ENCODE data around the gene BICD1.

Gene BICD1

DNA sequence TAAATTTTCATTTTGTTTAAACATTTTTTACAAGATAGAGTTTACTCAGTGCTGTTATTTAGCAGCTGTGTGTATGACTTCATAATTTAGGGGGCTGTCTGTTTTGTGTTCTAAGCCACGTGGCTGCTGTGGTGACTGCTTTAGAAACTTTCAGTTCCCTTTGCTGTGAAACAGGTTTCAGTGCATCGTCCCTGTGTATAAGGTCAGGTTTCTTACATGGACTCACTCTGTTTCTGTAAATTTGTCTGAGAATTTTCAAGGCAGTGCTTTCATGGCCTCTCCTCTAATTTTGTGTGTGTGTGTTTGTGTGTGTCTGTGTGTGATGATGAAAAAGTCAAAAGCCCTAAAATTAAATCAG, 32.4 kb downstream of the BICD1 start:
- Histone ChIP-seq H3K36me3 (ENCODE audit: insufficient read depth, insufficient read length, low read length) (peaks cover 9% of the 10 kb centered on the region), H3K9me3 (ENCODE audit: insufficient read depth, low read length) (no peaks in the 10 kb centered on the region), H3K4me3 (ENCODE audit: insufficient read length, low read depth) (peak overlapping the region; percentile 13), H3K27me3 (ENCODE audit: insufficient read depth, insufficient read length) (no peaks in the 10 kb centered on the region), H3K4me1 (ENCODE audit: insufficient read depth, insufficient read length) (peaks cover 2% of the 10 kb centered on the region), H3K9ac (ENCODE audit: insufficient read length, low read depth) (peak overlapping the region; percentile 58)
- DNase-seq (ENCODE audit: low read depth, low spot score): no peak
- no peak for TF ChIP-seq ZNF274 (IDR thresholded peaks at IDR 0.05; ENCODE audit: low read depth, low read length)

DNA sequence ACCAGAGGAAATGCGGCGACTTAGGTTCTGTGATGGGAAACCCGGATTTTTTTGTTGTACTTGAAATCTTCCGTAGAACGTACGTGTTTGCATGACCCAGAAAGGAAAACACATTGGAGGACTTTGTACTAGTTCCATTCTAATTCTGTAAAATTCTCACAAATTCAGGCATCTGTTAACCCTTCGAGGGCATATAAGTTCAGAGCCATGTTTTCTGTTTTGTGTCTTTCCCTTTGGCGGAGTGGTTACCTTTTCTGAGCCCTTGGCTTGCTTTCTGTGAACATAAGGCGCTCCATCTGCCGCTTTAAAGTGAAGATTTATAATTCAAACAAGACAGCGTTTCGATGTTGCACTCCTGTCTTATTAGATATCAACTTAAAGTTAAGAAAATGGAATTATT, 34.2 kb downstream of the BICD1 start:
- H3K4me3 ChIP-seq (ENCODE audit: insufficient read length, low read depth): no peak overlapping the region
- no peak overlapping the region for H3K9ac ChIP-seq (ENCODE audit: insufficient read length, low read depth)
- DNase-seq (ENCODE audit: low read depth, low spot score): no peak
- H3K4me1 ChIP-seq (ENCODE audit: insufficient read depth, insufficient read length): no peaks in the 10 kb centered on the region
- no peaks in the 10 kb centered on the region for H3K27me3 ChIP-seq (ENCODE audit: insufficient read depth, insufficient read length)
- peaks cover 9% of the 10 kb centered on the region for H3K36me3 ChIP-seq (ENCODE audit: insufficient read depth, insufficient read length, low read length)
- TF ChIP-seq SUZ12 (IDR thresholded peaks at IDR 0.05; ENCODE audit: extremely low read depth, insufficient read depth, insufficient read length): no peak
- no peak for TF ChIP-seq YY1 (IDR thresholded peaks at IDR 0.05; ENCODE audit: insufficient read depth, insufficient read length)
- TF ChIP-seq ZNF274 (IDR thresholded peaks at IDR 0.05; ENCODE audit: low read depth, low read length): no peak
- H3K9me3 ChIP-seq (ENCODE audit: insufficient read depth, low read length): no peaks in the 10 kb centered on the region

DNA sequence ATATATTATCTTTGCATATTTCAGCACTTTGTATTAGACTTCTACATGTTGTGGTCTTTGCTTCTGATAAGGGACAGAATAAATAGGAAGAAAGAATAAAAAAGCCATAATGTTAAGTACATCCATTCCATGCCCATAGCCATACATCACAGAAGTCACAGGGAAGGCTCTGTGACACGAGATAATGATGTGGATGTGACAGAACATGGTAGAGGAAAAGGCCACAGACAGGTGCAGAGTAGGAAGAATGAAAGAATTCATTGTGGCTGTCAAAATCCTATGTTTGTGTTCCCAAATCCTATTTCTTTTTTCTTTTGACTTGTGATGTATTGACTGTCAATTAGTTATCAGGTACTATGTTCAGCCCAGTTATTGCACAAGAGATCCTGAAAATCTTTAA, 38.4 kb downstream of the BICD1 start:
- TF ChIP-seq ZNF274 (IDR thresholded peaks at IDR 0.05; ENCODE audit: low read depth, low read length) (no peak), SUZ12 (IDR thresholded peaks at IDR 0.05; ENCODE audit: extremely low read depth, insufficient read depth, insufficient read length) (no peak), YY1 (IDR thresholded peaks at IDR 0.05; ENCODE audit: insufficient read depth, insufficient read length) (no peak)
- H3K9ac ChIP-seq (ENCODE audit: insufficient read length, low read depth): no peak overlapping the region
- no peak overlapping the region for H3K4me3 ChIP-seq (ENCODE audit: insufficient read length, low read depth)
- H3K9me3 ChIP-seq (ENCODE audit: insufficient read depth, low read length): peaks cover 5% of the 10 kb centered on the region; the same call in 1 of the 2 replicates
- DNase-seq (ENCODE audit: low read depth, low spot score): no peak
- no peaks in the 10 kb centered on the region for H3K27me3 ChIP-seq (ENCODE audit: insufficient read depth, insufficient read length)
- H3K36me3 ChIP-seq (ENCODE audit: insufficient read depth, insufficient read length, low read length): peaks cover 7% of the 10 kb centered on the region
- no peaks in the 10 kb centered on the region for H3K4me1 ChIP-seq (ENCODE audit: insufficient read depth, insufficient read length)

DNA sequence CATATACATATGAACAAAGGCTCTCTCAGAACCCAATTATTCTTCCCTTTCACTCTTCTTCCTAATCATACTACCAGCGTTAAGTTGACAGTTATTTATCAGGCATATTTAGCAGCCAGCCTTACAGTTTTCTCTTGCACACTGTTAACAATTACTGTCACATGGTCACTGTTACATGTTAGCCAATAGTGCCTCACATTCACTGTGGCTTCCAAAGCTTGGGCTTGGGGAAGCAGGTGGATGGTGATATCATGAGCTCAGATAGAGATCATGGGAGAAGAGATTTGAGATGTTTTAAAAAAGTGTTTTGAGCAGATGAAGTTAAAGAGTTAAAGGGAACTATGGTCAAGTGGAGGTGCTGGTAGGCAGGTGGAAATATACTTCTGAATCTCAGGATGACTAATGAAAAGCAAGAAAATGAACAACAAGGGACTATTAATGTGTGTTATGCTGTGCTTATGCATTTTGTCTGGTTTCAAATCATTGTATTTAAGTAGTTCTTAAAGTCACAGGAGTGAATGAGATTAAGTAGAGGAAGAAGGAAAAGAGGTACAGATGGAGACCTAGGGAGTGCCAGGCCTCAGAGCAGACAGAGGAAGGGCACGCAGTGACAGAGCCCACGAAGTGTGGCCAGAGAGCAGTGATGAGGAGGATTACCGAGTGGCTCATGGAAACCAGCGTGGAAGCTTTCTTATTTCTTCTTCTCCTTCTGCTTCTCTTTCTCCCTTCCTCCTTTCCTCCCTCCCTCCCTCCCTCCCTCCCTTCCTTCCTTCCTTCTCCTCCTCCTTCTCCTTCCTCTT, 39.6 kb downstream of the BICD1 start:
- DNase-seq (ENCODE audit: low read depth, low spot score): no peak
- no peaks in the 10 kb centered on the region for H3K4me1 ChIP-seq (ENCODE audit: insufficient read depth, insufficient read length)
- no peak overlapping the region for H3K9ac ChIP-seq (ENCODE audit: insufficient read length, low read depth)
- peaks cover 5% of the 10 kb centered on the region; the same call in 1 of the 2 replicates for H3K9me3 ChIP-seq (ENCODE audit: insufficient read depth, low read length)
- TF ChIP-seq YY1 (IDR thresholded peaks at IDR 0.05; ENCODE audit: insufficient read depth, insufficient read length) (no peak), SUZ12 (IDR thresholded peaks at IDR 0.05; ENCODE audit: extremely low read depth, insufficient read depth, insufficient read length) (no peak), ZNF274 (IDR thresholded peaks at IDR 0.05; ENCODE audit: low read depth, low read length) (no peak)
- peaks cover 4% of the 10 kb centered on the region for H3K36me3 ChIP-seq (ENCODE audit: insufficient read depth, insufficient read length, low read length)
- no peak overlapping the region for H3K4me3 ChIP-seq (ENCODE audit: insufficient read length, low read depth)
- no peaks in the 10 kb centered on the region for H3K27me3 ChIP-seq (ENCODE audit: insufficient read depth, insufficient read length)

DNA sequence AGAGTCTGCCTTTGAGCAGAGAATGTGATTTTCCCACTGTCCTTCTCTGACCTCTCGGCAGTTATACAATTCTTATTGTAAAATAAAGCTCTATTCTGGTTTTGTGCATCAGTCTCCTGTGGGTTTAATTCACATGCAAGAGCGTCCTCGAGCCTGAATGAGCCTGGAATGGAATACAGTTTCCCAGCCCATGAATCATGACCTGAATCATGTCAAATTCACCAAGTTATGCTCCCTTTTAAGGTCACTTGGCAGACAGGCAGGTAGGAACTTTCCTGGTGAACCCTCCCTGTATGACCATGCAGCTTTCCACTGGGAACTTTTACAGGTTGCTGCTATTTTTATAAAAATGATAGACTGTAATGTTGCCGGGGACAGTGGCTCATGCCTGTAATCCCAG, 41.7 kb downstream of the BICD1 start:
- Histone ChIP-seq H3K4me3 (ENCODE audit: insufficient read length, low read depth) (no peak overlapping the region), H3K36me3 (ENCODE audit: insufficient read depth, insufficient read length, low read length) (peaks cover 6% of the 10 kb centered on the region)
- no peak for DNase-seq (ENCODE audit: low read depth, low spot score)

DNA sequence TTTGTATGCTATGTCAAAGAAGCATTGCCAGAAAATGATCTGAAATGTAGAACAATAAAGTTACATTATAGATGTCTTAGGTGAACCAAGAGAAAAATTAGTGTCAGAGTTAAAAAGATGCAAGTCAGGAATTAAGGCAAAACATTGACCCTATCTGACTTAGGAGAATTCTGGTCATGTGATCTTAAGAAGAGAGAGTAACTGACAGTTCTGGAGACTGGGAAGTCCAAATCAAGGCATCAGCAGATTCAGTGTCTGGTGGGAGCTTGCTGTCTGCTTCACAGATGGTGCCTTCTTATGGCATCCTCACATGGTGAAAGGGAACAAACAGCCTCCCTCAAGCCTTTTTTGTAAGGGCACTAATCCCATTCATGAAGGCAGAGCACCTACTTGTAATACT, 42.8 kb downstream of the BICD1 start:
- H3K9ac ChIP-seq (ENCODE audit: insufficient read length, low read depth): no peak overlapping the region
- DNase-seq (ENCODE audit: low read depth, low spot score): no peak
- H3K27me3 ChIP-seq (ENCODE audit: insufficient read depth, insufficient read length): no peaks in the 10 kb centered on the region
- peaks cover 12% of the 10 kb centered on the region for H3K36me3 ChIP-seq (ENCODE audit: insufficient read depth, insufficient read length, low read length)
- TF ChIP-seq YY1 (IDR thresholded peaks at IDR 0.05; ENCODE audit: insufficient read depth, insufficient read length) (no peak), ZNF274 (IDR thresholded peaks at IDR 0.05; ENCODE audit: low read depth, low read length) (no peak), SUZ12 (IDR thresholded peaks at IDR 0.05; ENCODE audit: extremely low read depth, insufficient read depth, insufficient read length) (no peak)
- no peak overlapping the region for H3K4me3 ChIP-seq (ENCODE audit: insufficient read length, low read depth)
- peaks cover 5% of the 10 kb centered on the region; the same call in 1 of the 2 replicates for H3K9me3 ChIP-seq (ENCODE audit: insufficient read depth, low read length)
- no peaks in the 10 kb centered on the region for H3K4me1 ChIP-seq (ENCODE audit: insufficient read depth, insufficient read length)

More for the DNA sequence above, 41.7 kb downstream of the BICD1 start:
- H3K9ac ChIP-seq (ENCODE audit: insufficient read length, low read depth): no peak overlapping the region
- H3K4me1 ChIP-seq (ENCODE audit: insufficient read depth, insufficient read length): no peaks in the 10 kb centered on the region
- TF ChIP-seq ZNF274 (IDR thresholded peaks at IDR 0.05; ENCODE audit: low read depth, low read length) (no peak), YY1 (IDR thresholded peaks at IDR 0.05; ENCODE audit: insufficient read depth, insufficient read length) (no peak), SUZ12 (IDR thresholded peaks at IDR 0.05; ENCODE audit: extremely low read depth, insufficient read depth, insufficient read length) (no peak)
- H3K9me3 ChIP-seq (ENCODE audit: insufficient read depth, low read length): peaks cover 5% of the 10 kb centered on the region; the same call in 1 of the 2 replicates
- no peaks in the 10 kb centered on the region for H3K27me3 ChIP-seq (ENCODE audit: insufficient read depth, insufficient read length)

DNA sequence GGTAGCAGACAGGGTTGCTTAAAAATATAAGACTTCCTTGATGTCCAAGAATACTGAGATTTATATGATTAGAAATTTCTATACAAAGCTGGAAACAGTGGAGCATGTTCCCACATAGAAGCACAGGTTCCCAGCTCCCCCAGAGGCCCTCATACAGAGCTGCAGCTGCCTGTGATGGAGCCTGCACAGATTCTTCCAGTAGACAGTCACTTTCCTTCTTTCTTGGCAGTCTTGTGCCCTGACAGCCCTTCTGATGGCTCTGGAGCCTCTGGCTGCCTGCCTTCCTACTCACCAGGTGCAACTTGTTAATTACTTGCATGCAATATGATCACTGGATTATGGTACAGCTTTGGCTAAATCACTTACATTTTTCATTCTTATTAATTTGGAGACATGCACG, 44.4 kb downstream of the BICD1 start:
- no peaks in the 10 kb centered on the region for H3K27me3 ChIP-seq (ENCODE audit: insufficient read depth, insufficient read length)
- peaks cover 12% of the 10 kb centered on the region for H3K36me3 ChIP-seq (ENCODE audit: insufficient read depth, insufficient read length, low read length)
- H3K9me3 ChIP-seq (ENCODE audit: insufficient read depth, low read length): peaks cover 5% of the 10 kb centered on the region; the same call in 1 of the 2 replicates
- no peak overlapping the region for H3K9ac ChIP-seq (ENCODE audit: insufficient read length, low read depth)
- TF ChIP-seq ZNF274 (IDR thresholded peaks at IDR 0.05; ENCODE audit: low read depth, low read length): no peak
- no peak for TF ChIP-seq SUZ12 (IDR thresholded peaks at IDR 0.05; ENCODE audit: extremely low read depth, insufficient read depth, insufficient read length)
- no peak for TF ChIP-seq YY1 (IDR thresholded peaks at IDR 0.05; ENCODE audit: insufficient read depth, insufficient read length)
- H3K4me1 ChIP-seq (ENCODE audit: insufficient read depth, insufficient read length): no peaks in the 10 kb centered on the region
- no peak for DNase-seq (ENCODE audit: low read depth, low spot score)
- no peak overlapping the region for H3K4me3 ChIP-seq (ENCODE audit: insufficient read length, low read depth)

Measured in NT2/D1 (cell line).